ENCODE results near the gene DGKI. TPM values are rescaled to one million over a fixed set of nuclear protein-coding genes. Genes with fewer than 3 reads are reported as not detected.

The DGKI gene
- total RNA-seq, 2 experiments from 2014 or later, result 0.46 TPM; not detected in 1

DNA sequence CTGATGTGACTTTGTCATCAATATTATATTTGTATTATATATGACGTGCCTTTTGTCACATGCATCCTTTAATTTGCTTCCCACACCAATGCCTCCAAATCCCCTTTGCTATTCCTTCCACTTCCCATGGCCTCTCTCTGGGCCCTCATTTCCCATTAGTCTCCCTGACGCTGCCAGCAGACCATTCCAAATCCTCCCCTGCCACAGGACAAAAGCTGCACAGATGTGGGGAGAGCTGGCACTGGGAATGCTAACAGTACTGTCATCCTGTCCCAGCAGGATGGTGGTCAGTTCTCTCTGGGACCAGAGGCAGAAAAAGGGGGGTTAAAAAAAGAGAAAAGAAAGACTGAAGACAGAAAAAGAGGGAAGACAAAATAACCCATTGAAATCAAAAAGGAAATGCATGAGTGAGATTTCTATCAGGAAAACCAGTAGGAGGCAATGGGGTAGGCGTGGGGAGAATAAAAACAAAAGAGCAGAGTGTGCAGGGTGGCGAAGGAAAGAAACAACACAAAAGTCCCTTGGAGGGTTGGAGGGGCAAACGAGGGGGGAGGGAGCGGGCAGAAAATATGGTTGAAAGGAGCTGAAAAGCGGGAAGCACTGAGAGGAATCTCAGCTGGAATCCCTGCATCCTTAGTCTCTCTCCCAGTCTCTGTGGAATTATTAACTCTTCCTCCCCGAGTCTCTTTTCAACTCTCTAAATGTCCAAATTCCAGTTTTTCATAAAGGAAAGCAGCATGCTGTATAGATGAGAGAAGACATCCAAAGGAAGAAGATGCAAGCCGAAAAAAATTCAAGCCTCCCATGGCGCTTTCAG lies 444.0 kb downstream of the DGKI start:
- Histone ChIP-seq H3K4me3 (ENCODE audit: low read depth, low read length, poor library complexity, severe bottlenecking) (no peak overlapping the region), H3K9me3 (ENCODE audit: low read length) (no peaks in the 10 kb centered on the region), H3K4me1 (ENCODE audit: insufficient read depth, low read length, poor library complexity, severe bottlenecking) (no peaks in the 10 kb centered on the region), H2AFZ (ENCODE audit: low read length) (no peak overlapping the region), H3K4me2 (ENCODE audit: low read length) (no peak overlapping the region), H3K36me3 (ENCODE audit: insufficient read depth, low read length) (no peaks in the 10 kb centered on the region), H3K9me2 (ENCODE audit: insufficient read depth, low read length) (no peaks in the 10 kb centered on the region), H3K27ac (ENCODE audit: low read depth, low read length, poor library complexity, severe bottlenecking) (no peak overlapping the region), H4K20me1 (ENCODE audit: insufficient read depth, low read length) (no peaks in the 10 kb centered on the region), H3K79me2 (ENCODE audit: insufficient read depth, low read depth, low read length) (no peaks in the 10 kb centered on the region)
- DNase-seq (ENCODE audit: low spot score), result no peak
- TF ChIP-seq EZH2phosphoT487 (IDR thresholded peaks at IDR 0.05; ENCODE audit: borderline replicate concordance, low read depth, low read length), result no peak
- TF ChIP-seq, protein P1, sequence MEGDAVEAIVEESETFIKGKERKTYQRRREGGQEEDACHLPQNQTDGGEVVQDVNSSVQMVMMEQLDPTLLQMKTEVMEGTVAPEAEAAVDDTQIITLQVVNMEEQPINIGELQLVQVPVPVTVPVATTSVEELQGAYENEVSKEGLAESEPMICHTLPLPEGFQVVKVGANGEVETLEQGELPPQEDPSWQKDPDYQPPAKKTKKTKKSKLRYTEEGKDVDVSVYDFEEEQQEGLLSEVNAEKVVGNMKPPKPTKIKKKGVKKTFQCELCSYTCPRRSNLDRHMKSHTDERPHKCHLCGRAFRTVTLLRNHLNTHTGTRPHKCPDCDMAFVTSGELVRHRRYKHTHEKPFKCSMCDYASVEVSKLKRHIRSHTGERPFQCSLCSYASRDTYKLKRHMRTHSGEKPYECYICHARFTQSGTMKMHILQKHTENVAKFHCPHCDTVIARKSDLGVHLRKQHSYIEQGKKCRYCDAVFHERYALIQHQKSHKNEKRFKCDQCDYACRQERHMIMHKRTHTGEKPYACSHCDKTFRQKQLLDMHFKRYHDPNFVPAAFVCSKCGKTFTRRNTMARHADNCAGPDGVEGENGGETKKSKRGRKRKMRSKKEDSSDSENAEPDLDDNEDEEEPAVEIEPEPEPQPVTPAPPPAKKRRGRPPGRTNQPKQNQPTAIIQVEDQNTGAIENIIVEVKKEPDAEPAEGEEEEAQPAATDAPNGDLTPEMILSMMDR (conservative IDR thresholded peaks at IDR 0.05; ENCODE audit: low read length), result no peak
- ChIA-PET CTCF (ENCODE audit: unreplicated experiment) (no interaction called here), POLR2A (no interaction called here)
- intact Hi-C loops (cut with micrococcal nuclease; ENCODE audit: unreplicated experiment), result no loop called here
- no TSS peak for BruUV-seq (replicated peaks)

DNA sequence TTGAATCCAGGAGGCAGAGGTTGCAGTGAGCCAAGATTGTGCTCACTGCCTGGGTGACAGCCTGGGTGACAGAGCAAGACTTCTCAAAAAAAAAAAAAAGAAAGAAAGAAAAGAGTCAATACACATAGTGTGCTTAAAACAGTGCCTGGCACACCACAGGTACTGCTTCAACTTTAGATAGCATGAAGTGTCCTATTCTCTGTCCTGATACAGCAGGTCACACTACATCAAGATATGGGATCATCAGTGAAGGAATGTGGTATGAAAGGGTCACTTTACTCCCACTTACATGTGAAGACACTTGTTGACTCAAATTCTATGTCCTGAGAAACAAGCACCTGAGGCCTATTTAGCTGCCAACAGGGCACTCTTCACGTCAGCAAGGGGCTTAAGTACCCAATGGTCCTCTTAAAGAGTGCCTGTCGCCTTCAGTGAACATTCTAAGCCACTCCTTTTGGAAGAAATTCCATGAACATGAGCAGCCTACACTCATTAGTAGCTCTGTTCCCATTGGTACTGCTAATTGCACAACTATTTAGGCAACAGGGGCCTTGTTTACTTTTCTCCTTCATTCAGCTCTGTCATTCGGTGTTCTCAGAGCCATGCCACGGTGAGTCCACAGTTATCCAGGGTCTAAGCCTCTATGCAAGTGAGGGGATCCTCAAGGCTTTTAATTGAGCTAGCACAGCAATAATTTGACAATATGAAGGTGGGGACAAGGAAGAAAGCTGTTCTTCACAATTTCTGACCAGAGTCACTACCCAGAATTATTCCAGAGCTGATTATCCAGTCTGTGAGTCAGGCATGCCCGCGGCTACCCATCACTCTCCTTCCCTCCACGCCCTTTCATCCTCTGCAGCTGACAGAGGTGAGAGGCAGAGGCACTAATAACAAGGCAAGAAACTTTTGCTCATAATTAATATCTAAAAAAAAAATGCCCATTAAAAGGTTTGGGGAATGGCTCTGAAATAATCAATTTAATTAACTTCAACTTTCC lies 446.6 kb downstream of the DGKI start:
- POLR2A ChIA-PET, result interaction anchor here (0.5 to 1.0 kb wide), 2 partner anchors 21 to 36 kb away, joined by 3 to 4 read pairs; no protein-coding TSS in a partner anchor
- intact Hi-C loops (cut with micrococcal nuclease; ENCODE audit: unreplicated experiment), result no loop called here
- Histone ChIP-seq H3K27ac (ENCODE audit: low read depth, low read length, poor library complexity, severe bottlenecking) (no peak overlapping the region), H2AFZ (ENCODE audit: low read length) (no peak overlapping the region; the same call in 1 of the 2 replicates), H3K79me2 (ENCODE audit: insufficient read depth, low read depth, low read length) (no peaks in the 10 kb centered on the region), H3K36me3 (ENCODE audit: insufficient read depth, low read length) (no peaks in the 10 kb centered on the region), H4K20me1 (ENCODE audit: insufficient read depth, low read length) (no peaks in the 10 kb centered on the region), H3K4me3 (ENCODE audit: low read depth, low read length, poor library complexity, severe bottlenecking) (no peak overlapping the region), H3K4me1 (ENCODE audit: insufficient read depth, low read length, poor library complexity, severe bottlenecking) (no peaks in the 10 kb centered on the region), H3K9me2 (ENCODE audit: insufficient read depth, low read length) (no peaks in the 10 kb centered on the region), H3K9me3 (ENCODE audit: low read length) (no peaks in the 10 kb centered on the region), H3K4me2 (ENCODE audit: low read length) (no peak overlapping the region)
- no peak for TF ChIP-seq EZH2phosphoT487 (IDR thresholded peaks at IDR 0.05; ENCODE audit: borderline replicate concordance, low read depth, low read length)
- CTCF ChIA-PET (ENCODE audit: unreplicated experiment), result no interaction called here
- BruUV-seq (replicated peaks), result no TSS peak
- no peak for DNase-seq (ENCODE audit: low spot score)

DNA sequence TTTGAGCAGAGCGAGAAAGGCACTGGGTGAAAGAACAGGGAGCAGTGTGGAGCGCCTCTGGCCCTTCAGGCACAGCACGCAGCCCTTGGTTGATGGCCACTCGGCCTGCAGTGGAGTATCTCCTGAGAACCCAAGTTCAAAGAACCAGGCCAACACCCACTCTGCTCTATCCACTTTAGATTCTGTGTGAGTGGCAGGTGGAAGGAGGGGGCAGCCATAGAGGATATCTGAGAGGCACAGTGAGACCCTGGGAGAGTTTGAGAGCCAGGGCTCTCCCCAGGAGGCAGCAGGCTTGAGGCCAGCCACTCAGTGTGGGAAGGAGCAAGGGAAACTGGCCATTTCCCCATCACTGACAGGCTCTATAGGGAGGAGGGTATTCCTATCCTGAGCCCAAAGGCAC lies 450.7 kb downstream of the DGKI start:
- Histone ChIP-seq H3K9me3 (ENCODE audit: low read length) (no peaks in the 10 kb centered on the region), H3K4me2 (ENCODE audit: low read length) (no peak overlapping the region), H3K79me2 (ENCODE audit: insufficient read depth, low read depth, low read length) (no peaks in the 10 kb centered on the region), H2AFZ (ENCODE audit: low read length) (no peak overlapping the region), H3K27ac (ENCODE audit: low read depth, low read length, poor library complexity, severe bottlenecking) (no peak overlapping the region), H3K9me2 (ENCODE audit: insufficient read depth, low read length) (no peaks in the 10 kb centered on the region), H3K36me3 (ENCODE audit: insufficient read depth, low read length) (no peaks in the 10 kb centered on the region), H4K20me1 (ENCODE audit: insufficient read depth, low read length) (no peaks in the 10 kb centered on the region), H3K4me1 (ENCODE audit: insufficient read depth, low read length, poor library complexity, severe bottlenecking) (no peaks in the 10 kb centered on the region), H3K4me3 (ENCODE audit: low read depth, low read length, poor library complexity, severe bottlenecking) (no peak overlapping the region)
- no TSS peak for BruUV-seq (replicated peaks)
- CTCF ChIA-PET (ENCODE audit: unreplicated experiment), result no interaction called here
- no peak for DNase-seq (ENCODE audit: low spot score)
- intact Hi-C loops (cut with micrococcal nuclease; ENCODE audit: unreplicated experiment), result no loop called here
- TF ChIP-seq EZH2phosphoT487 (IDR thresholded peaks at IDR 0.05; ENCODE audit: borderline replicate concordance, low read depth, low read length), result no peak
- TF ChIP-seq, protein P1 (conservative IDR thresholded peaks at IDR 0.05; ENCODE audit: low read length), result no peak
- POLR2A ChIA-PET, result interaction anchor here (0.5 kb wide), 1 partner anchor 657 kb away, joined by 3 read pairs; no protein-coding TSS in a partner anchor
